Glomerular visceral epithelial cell (primary cell): Measurements from ENCODE around the gene GRK6.

Source experiments
- DNase-seq: peaks from one replicate; pipeline ENCODE4 v3.0.0-alpha.2; 2016; ENCODE audit errors: extremely low spot score

The GRK6 gene

GRCh38 chr5:177425801-177426565 lies 493 bp upstream of the GRK6 start:
- peak; percentile 100 for DNase-seq

DNA sequence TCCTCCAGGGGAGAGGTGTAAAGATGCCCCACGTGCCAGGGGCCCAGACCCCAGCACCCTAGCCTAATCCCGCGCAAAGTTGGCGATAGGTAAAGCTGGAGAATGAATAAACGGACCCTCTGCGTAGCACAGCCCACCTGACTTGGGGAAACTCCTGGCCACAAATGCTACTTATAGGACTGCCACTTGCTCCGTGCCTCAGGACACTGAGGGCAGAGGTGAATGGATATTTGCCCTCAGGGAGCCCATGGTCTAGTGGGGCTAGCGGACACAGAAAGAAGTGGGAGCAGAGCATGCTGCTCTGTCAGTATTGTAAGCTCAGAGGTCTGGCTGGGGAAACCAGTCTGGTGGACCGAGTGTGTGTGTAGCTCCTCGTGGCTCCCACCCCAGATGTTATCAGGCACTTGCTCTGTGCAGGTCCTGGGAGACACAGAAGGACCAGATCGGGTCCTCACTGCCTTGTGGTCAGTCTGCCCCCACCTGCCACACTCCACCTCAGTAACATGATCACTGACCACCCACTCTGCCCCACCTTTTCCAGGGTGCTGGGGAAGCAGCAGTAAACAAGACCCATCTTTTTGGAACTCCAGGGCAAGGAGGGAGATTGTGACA lies 841 bp downstream of the GRK6 start:
- DNase-seq = no peak

- no peak for DNase-seq
Observed at GRCh38 chr5:177427919-177428573, 1.6 kb downstream of the GRK6 start.

DNA sequence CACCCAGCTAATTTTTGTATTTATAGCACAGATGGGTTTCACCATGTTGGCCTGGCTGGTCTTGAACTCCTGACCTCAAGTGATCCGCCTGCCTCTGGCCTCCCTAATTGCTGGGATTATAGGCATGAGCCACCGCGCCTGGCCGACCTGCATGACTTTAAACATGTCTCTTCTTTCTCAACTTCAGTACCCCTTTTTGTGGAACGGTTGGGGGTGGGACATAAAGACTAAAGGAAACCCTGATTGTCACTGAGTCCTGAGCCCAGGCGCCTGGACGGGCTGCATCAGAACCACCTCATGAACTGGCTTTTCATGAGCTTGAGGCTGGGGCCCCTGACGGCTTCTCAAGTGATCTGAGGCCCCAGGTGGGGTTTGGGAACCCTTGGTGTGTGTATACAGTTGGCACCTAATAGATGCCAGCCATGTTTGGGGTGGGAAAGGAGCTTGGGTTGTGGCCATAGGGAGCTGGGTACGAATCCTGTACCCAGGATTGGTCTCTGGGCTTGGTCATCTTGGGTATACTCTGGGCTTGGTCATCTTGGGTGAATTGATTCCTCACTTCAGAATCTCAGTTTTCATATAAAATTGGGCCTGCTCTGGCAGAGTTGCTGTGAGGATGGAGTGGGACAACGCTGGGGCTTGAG lies 2.2 kb downstream of the GRK6 start:
- DNase-seq = no peak

DNA sequence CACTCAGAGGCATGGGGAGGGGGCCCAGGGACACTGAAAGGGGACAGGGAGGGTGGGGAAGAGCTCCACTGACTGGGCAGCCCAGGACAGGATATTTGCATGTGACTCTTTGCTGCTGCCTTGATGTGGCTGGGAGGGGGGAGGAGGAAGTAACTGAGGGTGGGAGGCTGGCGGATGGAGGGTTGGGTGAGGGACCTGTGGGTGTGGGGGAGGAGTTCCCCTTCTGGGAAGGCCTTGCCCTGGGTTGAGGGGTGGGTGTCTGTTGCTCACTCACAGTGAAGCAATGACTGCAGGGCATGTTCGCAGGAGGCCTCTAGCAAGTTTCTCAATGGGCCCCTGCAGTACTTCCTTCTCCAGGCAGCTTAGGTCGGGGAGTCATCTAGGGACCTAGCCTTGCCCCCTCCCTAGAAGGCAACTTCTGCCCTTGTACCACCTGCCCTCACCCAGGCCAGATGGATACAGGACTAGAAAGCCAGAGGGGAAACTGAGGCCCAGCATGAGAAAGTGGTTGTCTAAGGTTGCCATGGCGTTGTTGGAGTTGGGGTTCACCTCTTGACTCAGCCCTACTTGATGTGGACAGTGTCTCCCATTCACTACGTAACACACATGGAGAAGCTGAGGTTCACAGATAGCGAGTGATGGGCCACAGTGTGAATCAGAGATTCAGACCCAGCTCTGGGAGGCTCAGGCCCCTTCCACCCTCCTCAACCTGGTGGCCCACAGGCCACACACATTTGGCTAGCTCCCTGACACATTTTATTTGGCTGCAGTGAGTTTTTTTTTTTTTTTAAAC lies 3.0 kb downstream of the GRK6 start:
- DNase-seq = no peak

GRCh38 chr5:177430140-177430951 lies 3.9 kb downstream of the GRK6 start:
- no peak for DNase-seq

DNA sequence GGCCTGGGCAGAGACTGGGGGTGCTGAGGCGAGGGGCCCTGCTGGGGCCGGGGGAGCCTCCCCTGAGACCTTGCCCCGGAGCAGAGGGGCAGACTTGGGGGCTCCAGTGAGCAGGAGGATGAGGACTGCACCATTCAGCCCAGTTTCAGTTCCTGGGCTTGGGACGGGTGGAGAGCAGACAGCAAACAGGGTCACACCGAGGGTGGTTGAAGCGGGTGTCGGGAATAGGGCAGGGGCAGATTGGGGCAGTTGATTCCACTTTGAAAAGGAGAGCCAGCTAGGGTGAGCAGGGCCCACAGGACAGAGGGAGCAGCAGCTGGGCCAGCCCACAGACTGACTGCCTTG lies 4.5 kb downstream of the GRK6 start:
- no peak for DNase-seq

DNA sequence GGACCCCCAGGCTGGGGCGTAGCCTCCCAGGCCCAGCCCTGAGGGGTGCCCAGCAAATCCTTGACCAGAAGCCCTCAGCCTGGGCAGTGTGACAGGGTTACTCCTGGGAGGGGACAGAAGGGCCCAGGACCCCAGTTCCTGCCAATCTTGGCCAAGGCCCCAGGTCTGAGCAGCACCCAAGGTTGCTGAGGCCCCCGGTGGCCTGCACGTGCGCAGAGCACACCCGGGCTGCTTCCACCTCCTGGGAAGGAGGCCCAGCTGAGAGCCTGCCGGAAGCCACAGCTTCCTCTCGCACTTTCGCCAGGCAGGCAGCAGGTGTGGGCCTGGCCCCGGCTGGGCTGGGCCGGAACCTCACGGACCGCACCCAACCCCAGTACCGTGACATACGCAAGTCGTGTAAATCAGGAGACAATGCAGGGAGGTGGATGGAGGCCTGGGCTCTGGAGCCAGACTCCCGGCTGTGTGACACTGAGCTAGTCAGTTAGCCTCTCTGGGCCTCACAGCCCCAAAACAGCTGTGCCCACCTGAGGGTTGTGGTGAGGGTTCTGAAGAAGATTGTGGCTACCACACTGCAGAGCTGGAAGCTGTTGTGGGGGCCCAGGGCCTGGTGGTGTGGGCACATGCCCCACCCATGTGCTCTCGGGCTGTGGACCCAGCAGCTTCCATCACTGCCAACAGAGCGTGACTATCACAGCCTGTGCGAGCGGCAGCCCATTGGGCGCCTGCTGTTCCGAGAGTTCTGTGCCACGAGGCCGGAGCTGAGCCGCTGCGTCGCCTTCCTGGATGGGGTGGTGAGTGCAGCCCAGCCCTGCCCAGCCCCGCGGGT lies 5.1 kb downstream of the GRK6 start:
- no peak for DNase-seq

DNA sequence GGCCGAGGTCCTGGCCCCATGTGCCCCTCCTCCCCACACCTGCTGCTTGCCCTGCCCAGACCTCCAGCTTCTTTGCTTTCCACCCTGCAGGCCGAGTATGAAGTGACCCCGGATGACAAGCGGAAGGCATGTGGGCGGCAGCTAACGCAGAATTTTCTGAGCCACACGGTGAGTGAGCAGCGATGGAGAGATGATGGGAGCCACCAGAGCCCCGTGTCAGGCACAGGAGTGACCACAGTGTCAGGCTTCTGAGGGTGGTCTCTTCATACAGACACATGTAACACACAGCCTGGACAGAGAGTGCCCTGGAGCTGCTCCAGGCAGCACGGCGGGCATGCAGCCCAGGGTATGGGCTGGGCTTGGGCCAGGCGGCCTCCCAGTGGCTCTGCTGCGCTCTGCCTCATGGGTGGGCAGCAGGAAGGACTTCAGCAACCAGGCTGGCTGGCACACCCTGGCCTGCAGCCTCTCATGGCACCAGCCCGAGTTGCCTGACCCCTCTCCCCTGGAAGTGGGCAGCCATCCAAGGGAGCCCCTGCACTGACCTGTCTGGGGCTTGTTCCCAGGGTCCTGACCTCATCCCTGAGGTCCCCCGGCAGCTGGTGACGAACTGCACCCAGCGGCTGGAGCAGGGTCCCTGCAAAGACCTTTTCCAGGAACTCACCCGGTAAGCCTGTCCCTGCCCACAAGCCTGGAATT lies 5.8 kb downstream of the GRK6 start:
- DNase-seq = no peak

- DNase-seq = no peak
Observed at GRCh38 chr5:177432839-177433657, 6.6 kb downstream of the GRK6 start.

GRCh38 chr5:177433658-177434217 lies 7.3 kb downstream of the GRK6 start:
- no peak for DNase-seq

- DNase-seq = no peak
Observed at GRCh38 chr5:177434437-177434836, 8.0 kb downstream of the GRK6 start.

GRCh38 chr5:177434942-177435738 lies 8.7 kb downstream of the GRK6 start:
- no peak for DNase-seq

DNA sequence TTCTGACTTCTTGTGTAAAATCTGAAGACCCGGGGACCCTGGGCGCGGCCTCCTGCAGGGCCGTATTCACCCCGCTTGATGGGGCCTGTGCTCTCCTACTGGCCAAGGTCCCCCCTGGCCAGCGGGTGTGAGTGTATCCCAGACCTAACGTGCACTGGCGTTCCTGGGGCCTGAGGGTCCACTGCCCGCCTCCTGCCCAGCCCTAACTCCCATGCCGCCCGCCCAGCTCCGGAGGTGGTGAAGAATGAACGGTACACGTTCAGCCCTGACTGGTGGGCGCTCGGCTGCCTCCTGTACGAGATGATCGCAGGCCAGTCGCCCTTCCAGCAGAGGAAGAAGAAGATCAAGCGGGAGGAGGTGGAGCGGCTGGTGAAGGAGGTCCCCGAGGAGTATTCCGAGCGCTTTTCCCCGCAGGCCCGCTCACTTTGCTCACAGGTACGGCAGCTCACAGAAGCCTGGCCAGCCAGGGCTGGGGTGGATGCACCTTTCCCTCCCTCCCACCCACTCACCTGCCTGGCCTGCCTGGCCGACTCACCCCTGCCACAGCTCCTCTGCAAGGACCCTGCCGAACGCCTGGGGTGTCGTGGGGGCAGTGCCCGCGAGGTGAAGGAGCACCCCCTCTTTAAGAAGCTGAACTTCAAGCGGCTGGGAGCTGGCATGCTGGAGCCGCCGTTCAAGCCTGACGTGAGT lies 9.5 kb downstream of the GRK6 start:
- DNase-seq = no peak

GRCh38 chr5:177437623-177438022 lies 11.1 kb downstream of the GRK6 start:
- DNase-seq = no peak

DNA sequence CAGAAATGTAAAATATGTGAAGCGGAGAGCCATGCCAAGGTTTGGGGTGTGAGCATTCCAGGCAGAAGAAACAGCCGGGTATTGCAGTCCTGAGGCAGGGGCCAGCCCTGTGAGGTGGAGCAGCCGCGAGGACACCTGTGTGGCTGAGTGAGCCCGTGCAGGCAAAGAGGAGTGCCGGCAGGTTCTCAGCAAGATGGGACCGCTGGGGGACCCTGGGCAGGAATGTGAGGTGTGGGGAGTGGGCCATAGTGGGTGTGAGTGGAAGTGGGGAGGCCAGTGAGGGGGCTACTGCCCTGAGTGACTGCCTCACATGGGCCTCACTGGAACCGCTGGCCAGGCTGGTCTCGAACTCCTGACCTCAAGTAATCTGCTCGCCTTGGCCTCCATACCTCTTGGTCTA lies 12.0 kb downstream of the GRK6 start:
- DNase-seq = no peak

DNA sequence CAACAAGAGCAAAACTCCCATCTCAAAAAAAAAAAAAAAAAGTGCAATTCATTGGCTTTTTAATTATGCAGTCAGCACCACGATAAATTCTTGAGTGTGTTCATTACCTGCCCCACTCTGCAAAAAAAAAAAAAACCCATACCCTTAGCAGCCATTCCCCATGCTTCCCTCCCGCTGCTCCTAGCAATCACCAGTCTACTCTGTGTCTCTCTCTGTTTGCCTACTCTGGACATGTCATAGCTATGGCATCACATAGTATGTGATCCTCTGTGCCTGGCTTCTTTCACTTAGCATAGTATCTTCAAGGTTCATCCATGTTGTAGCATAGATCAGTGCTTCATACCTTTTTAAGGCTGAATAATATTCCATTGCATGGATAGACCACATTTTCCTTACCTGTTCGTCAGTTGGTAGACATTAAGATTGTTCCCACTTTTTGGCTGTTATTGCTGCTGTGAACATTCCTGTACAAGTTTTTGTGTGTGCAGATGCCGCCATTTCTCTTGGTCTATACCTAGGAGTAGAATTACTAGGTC lies 13.1 kb downstream of the GRK6 start:
- no peak for DNase-seq
